Tibial nerve (tissue), 4 donors: ENCODE results near the gene KIF12. TPM values are rescaled to one million over a fixed set of nuclear protein-coding genes. Genes with fewer than 3 reads are reported as not detected.
"Not testable (repeated sequence)": the region's sequence is repeated elsewhere in the genome, so short reads cannot be mapped to it uniquely, and the experiment has no call there.

ENCODE experiments used
- DNase-seq, 2 donors: peaks; one replicate each; pipeline ENCODE4 v3.0.0-alpha.2; 2019; ENCODE audit warnings: low spot score in 2 of 2
- H3K27ac ChIP-seq, 4 donors: fragments of 200-600 bp; sonication (generic) in 3 of 4; one replicate each; pipeline ENCODE4 v1.5.1; 2017 to 2019; ENCODE audit warnings: mild to moderate bottlenecking in 1 of 4
- H3K27me3 ChIP-seq, 2 donors: fragments of 200-600 bp; sonication (generic) in 1 of 2; one replicate each; pipeline versions ENCODE4 v1.5.1 to v1.6.0; 2017 to 2019
- H3K36me3 ChIP-seq, 3 donors: fragments of 200-600 bp; sonication (generic); one replicate each; pipeline ENCODE4 v1.5.1; 2018 to 2019
- H3K4me1 ChIP-seq, 4 donors: fragments of 200-600 bp; sonication (generic) in 3 of 4; one replicate each; pipeline ENCODE4 v1.5.1; 2017 to 2019
- H3K4me3 ChIP-seq, 4 donors: fragments of 200-600 bp; sonication (generic) in 3 of 4; one replicate each; pipeline ENCODE4 v1.5.1; 2017 to 2019; ENCODE audit warnings: mild to moderate bottlenecking in 1 of 4, moderate library complexity in 1 of 4
- H3K9me3 ChIP-seq, 4 donors: fragments of 200-600 bp; sonication (generic) in 3 of 4; one replicate each; pipeline ENCODE4 v1.5.1; 2017 to 2019
- CTCF ChIP-seq, 5 experiments: fragments of 200-600 bp in 3 of 5; fragments of 450-650 bp in 2 of 5; sonication (generic) in 3 of 5; IDR thresholded peaks; one replicate each; pipeline ENCODE4 v1.5.1; 2016 to 2019; ENCODE audit warnings: antibody characterized with exemption in 5 of 5, mild to moderate bottlenecking in 3 of 5, moderate library complexity in 2 of 5
- EP300 ChIP-seq, 2 donors: sonication (generic); formaldehyde crosslinking; IDR thresholded peaks; one replicate each; pipeline ENCODE4 v1.6.1; 2017; ENCODE audit warnings: antibody characterized with exemption in 2 of 2, mild to moderate bottlenecking in 1 of 2
- POLR2A ChIP-seq, 2 donors: fragments of 450-650 bp; IDR thresholded peaks; one replicate each; pipeline ENCODE4 v1.6.1; 2017; ENCODE audit warnings: antibody characterized with exemption in 2 of 2, mild to moderate bottlenecking in 2 of 2, moderate library complexity in 2 of 2
- WGBS, 2 donors: methylation state at CpG; one replicate each; pipeline ENCODE4 v1.1.5; 2018; 5-methylcytosine and 5-hydroxymethylcytosine counted together
- total RNA-seq, 4 donors: library from RNA; depleted of rRNA; stranded (reverse); fragments of >200 nt; gene quantifications; one replicate each; pipeline ENCODE4 v1.1.0, GENCODE V29; 2016

Gene KIF12
- total RNA-seq, 4 donors from 2014 or later = not detected

GRCh38 chr9:114048533-114049415, 50.3 kb downstream of the KIF12 start:
- H3K4me3 ChIP-seq = no peak overlapping the region
- H3K4me1 ChIP-seq = no peaks in the 10 kb centered on the region
- H3K27me3 ChIP-seq = no peaks in the 10 kb centered on the region
- peaks cover 0 to 81% (median 0%) of the 10 kb centered on the region in 3 donors for H3K36me3 ChIP-seq
- H3K27ac ChIP-seq = no peak overlapping the region
- 96 to 97% methylated on average over 38 to 44 of the region's 44 CpGs for WGBS, 2 donors
- DNase-seq = no peak
- TF ChIP-seq POLR2A (IDR thresholded peaks at IDR 0.05) (no peak), EP300 (IDR thresholded peaks at IDR 0.05) (no peak), CTCF (IDR thresholded peaks at IDR 0.05) (no peak)
- peaks cover 0 to 5% (median 0%) of the 10 kb centered on the region in 4 donors for H3K9me3 ChIP-seq

- peaks cover 0 to 81% (median 0%) of the 10 kb centered on the region in 3 donors for H3K36me3 ChIP-seq
- TF ChIP-seq EP300 (IDR thresholded peaks at IDR 0.05) (no peak), CTCF (IDR thresholded peaks at IDR 0.05) (no peak), POLR2A (IDR thresholded peaks at IDR 0.05) (no peak)
Measured at GRCh38 chr9:114047717-114048116, 51.4 kb downstream of the KIF12 start.

GRCh38 chr9:114046875-114047274, 52.2 kb downstream of the KIF12 start:
- WGBS, 2 donors = 88 to 100% methylated on average over 1 of the region's 1 CpG
- Histone ChIP-seq H3K36me3 (peaks cover 0 to 81% (median 0%) of the 10 kb centered on the region in 3 donors), H3K27ac (no peak overlapping the region), H3K4me1 (no peaks in the 10 kb centered on the region), H3K27me3 (no peaks in the 10 kb centered on the region), H3K9me3 (peaks cover 0 to 11% (median 0%) of the 10 kb centered on the region in 4 donors), H3K4me3 (no peak overlapping the region)
- TF ChIP-seq EP300 (IDR thresholded peaks at IDR 0.05) (no peak), POLR2A (IDR thresholded peaks at IDR 0.05) (no peak), CTCF (IDR thresholded peaks at IDR 0.05) (no peak)
- no peak for DNase-seq

More at GRCh38 chr9:114047717-114048116, 51.4 kb downstream of the KIF12 start:
- Histone ChIP-seq H3K4me1 (no peaks in the 10 kb centered on the region), H3K9me3 (peaks cover 0 to 11% (median 0%) of the 10 kb centered on the region in 4 donors), H3K4me3 (no peak overlapping the region), H3K27me3 (no peaks in the 10 kb centered on the region), H3K27ac (no peak overlapping the region)
- DNase-seq = no peak
- WGBS, 2 donors = 78 to 91% methylated on average over 3 of the region's 3 CpGs

GRCh38 chr9:114046237-114046755, 52.8 kb downstream of the KIF12 start:
- Histone ChIP-seq H3K4me1 (no peaks in the 10 kb centered on the region), H3K9me3 (peaks cover 0 to 11% (median 0%) of the 10 kb centered on the region in 4 donors), H3K36me3 (peaks cover 0 to 79% (median 0%) of the 10 kb centered on the region in 3 donors), H3K27ac (no peak overlapping the region), H3K4me3 (no peak overlapping the region), H3K27me3 (no peaks in the 10 kb centered on the region)
- no peak for TF ChIP-seq CTCF (IDR thresholded peaks at IDR 0.05)
- TF ChIP-seq EP300 (IDR thresholded peaks at IDR 0.05) = no peak
- TF ChIP-seq POLR2A (IDR thresholded peaks at IDR 0.05) = no peak
- DNase-seq = no peak
- WGBS, 2 donors = 95 to 97% methylated on average over 4 of the region's 4 CpGs

GRCh38 chr9:114043660-114044059, 55.4 kb downstream of the KIF12 start:
- not testable (repeated sequence) for DNase-seq, H3K27me3 ChIP-seq
- H3K36me3 ChIP-seq = peaks cover 0 to 70% (median 0%) of the 10 kb centered on the region in 3 donors

More at GRCh38 chr9:114043660-114044059, 55.4 kb downstream of the KIF12 start:
- not testable (repeated sequence) for H3K4me1 ChIP-seq, H3K4me3 ChIP-seq, H3K27ac ChIP-seq
- H3K9me3 ChIP-seq = peaks cover 0 to 11% (median 0%) of the 10 kb centered on the region in 4 donors

Other genes starting within 250 kb of the KIF12 start
- gene ZNF618, start 223.0 kb downstream of the KIF12 start, total RNA-seq = 10 to 100 TPM in 1 of 4 donors, 1 to 10 TPM in 3; 7.3 to 11.6 (median 9.0) TPM
- gene AMBP, start 21.0 kb downstream of the KIF12 start, total RNA-seq = not detected
- gene COL27A1, start 56.2 kb upstream of the KIF12 start, total RNA-seq = 10 to 100 TPM; 14.9 to 55.8 (median 27.7) TPM
- not detected for gene ORM1, start 223.8 kb upstream of the KIF12 start, total RNA-seq
- not detected for gene ORM2, start 230.6 kb upstream of the KIF12 start, total RNA-seq